GM20431 (cell line): ENCODE results near the gene S100P.

ENCODE experiments used
- in situ Hi-C: fragments of 300-500 bp; cut with MseI, MboI; formaldehyde crosslinking; loops from one replicate; pipeline ENCODE4 v1.15.0; 2020; ENCODE audit warnings: low sequenced_read_pairs; ENCODE audit not compliant: unreplicated experiment

Gene S100P

GRCh38 chr4:6695660-6696610 is 2.3 kb downstream of the S100P start:
- in situ Hi-C loops = no loop called here

- in situ Hi-C loops = no loop called here
Observed at GRCh38 chr4:6696611-6697010, 2.9 kb downstream of the S100P start.

GRCh38 chr4:6697131-6697530 is 3.5 kb downstream of the S100P start:
- in situ Hi-C loops = no loop called here

GRCh38 chr4:6699388-6699787 is 5.7 kb downstream of the S100P start:
- in situ Hi-C loops = no loop called here

GRCh38 chr4:6699903-6700302 is 6.2 kb downstream of the S100P start:
- in situ Hi-C loops = loop anchor here (25.0 kb wide), 1 partner anchor 362 kb away; the partner anchor contains the start of gene GRPEL1

- in situ Hi-C loops = loop anchor here (25.0 kb wide), 1 partner anchor 361 kb away; the partner anchor contains the start of gene GRPEL1
Observed at GRCh38 chr4:6701371-6701770, 7.7 kb downstream of the S100P start.

GRCh38 chr4:6702761-6703160 is 9.1 kb downstream of the S100P start:
- in situ Hi-C loops = loop anchor here (25.0 kb wide), 1 partner anchor 360 kb away; the partner anchor contains the start of gene GRPEL1

- in situ Hi-C loops = loop anchor here (25.0 kb wide), 1 partner anchor 359 kb away; the partner anchor contains the start of gene GRPEL1
Observed at GRCh38 chr4:6703786-6704185, 10.1 kb downstream of the S100P start.

- in situ Hi-C loops = loop anchor here (25.0 kb wide), 1 partner anchor 357 kb away; the partner anchor contains the start of gene GRPEL1
Observed at GRCh38 chr4:6705646-6706045, 12.0 kb downstream of the S100P start.

- in situ Hi-C loops = loop anchor here (25.0 kb wide), 1 partner anchor 356 kb away; the partner anchor contains the start of gene GRPEL1
Observed at GRCh38 chr4:6706173-6706572, 12.5 kb downstream of the S100P start.

GRCh38 chr4:6709230-6710114 is 15.8 kb downstream of the S100P start, which contains the start of gene MRFAP1L1:
Gene MRFAP1L1 (minus strand): TSS chr4:6709865. CDS start chr4:6709629, 236 bp downstream.
- in situ Hi-C loops = loop anchor here (25.0 kb wide), 1 partner anchor 353 kb away; the partner anchor contains the start of gene GRPEL1

- in situ Hi-C loops = loop anchor here (25.0 kb wide), 1 partner anchor 352 kb away; the partner anchor contains the start of gene GRPEL1
Observed at GRCh38 chr4:6710282-6710681, 16.6 kb downstream of the S100P start.

- in situ Hi-C loops = loop anchor here (25.0 kb wide), 1 partner anchor 351 kb away; the partner anchor contains the start of gene GRPEL1
Observed at GRCh38 chr4:6710996-6711395, 17.3 kb downstream of the S100P start.

- in situ Hi-C loops = loop anchor here (25.0 kb wide), 1 partner anchor 347 kb away; the partner anchor contains the start of gene GRPEL1
Observed at GRCh38 chr4:6714954-6715353, 21.3 kb downstream of the S100P start.

GRCh38 chr4:6715704-6716017 is 22.0 kb downstream of the S100P start:
- in situ Hi-C loops = loop anchor here (25.0 kb wide), 1 partner anchor 347 kb away; the partner anchor contains the start of gene GRPEL1

GRCh38 chr4:6716018-6716911 is 22.6 kb downstream of the S100P start, which contains the start of gene BLOC1S4:
Gene BLOC1S4 (plus strand): TSS chr4:6716174. CDS start chr4:6716210, 36 bp downstream.
- in situ Hi-C loops = loop anchor here (25.0 kb wide), 1 partner anchor 346 kb away; the partner anchor contains the start of gene GRPEL1

GRCh38 chr4:6716958-6717655 is 23.4 kb downstream of the S100P start:
- in situ Hi-C loops = loop anchor here (25.0 kb wide), 1 partner anchor 345 kb away; the partner anchor contains the start of gene GRPEL1
